OCI-LY3 (cell line): ENCODE measurements around the gene RASGRF2.

Experiments
- H2AFZ ChIP-seq: fragments of 200-600, 300-600 bp; shearing (Covaris generic); 2 replicates; pipeline ENCODE4 v1.6.0; 2014; ENCODE audit warnings: antibody characterized with exemption, low read depth, low read length
- H3K27ac ChIP-seq: fragments of 200-600, 300-600 bp; sonication (generic); 2 replicates; pipeline ENCODE4 v1.5.1; 2014; ENCODE audit warnings: mild to moderate bottlenecking, low read length, moderate library complexity, mixed read lengths
- H3K27me3 ChIP-seq: fragments of 200-600, 300-600 bp; sonication (generic); 2 replicates; pipeline ENCODE4 v1.6.1; 2014; ENCODE audit warnings: low read depth, low read length, mixed read lengths
- H3K36me3 ChIP-seq: fragments of 200-600, 300-600 bp; sonication (generic); replicated peaks from 2 replicates; pipeline ENCODE3; 2014; ENCODE audit warnings: low read depth, low read length, mixed read lengths
- H3K4me1 ChIP-seq: fragments of 300-600, 200-600 bp; sonication (generic); 2 replicates; pipeline ENCODE4 v1.6.1; 2014; ENCODE audit warnings: low read length, mixed read lengths
- H3K4me2 ChIP-seq: fragments of 200-600, 300-600 bp; sonication (generic); 2 replicates; pipeline ENCODE4 v1.6.1; 2014; ENCODE audit warnings: low read length, mixed read lengths
- H3K4me3 ChIP-seq: fragments of 300-600, 200-600 bp; sonication (generic); 2 replicates; pipeline ENCODE4 v1.5.1; 2014; ENCODE audit warnings: antibody characterized with exemption, mild to moderate bottlenecking, low read length, moderate library complexity
- H3K79me2 ChIP-seq: fragments of 300-600, 200-600 bp; shearing (Covaris generic); 2 replicates; pipeline ENCODE4 v1.6.1; 2014; ENCODE audit warnings: mild to moderate bottlenecking, low read length, mixed read lengths
- H3K9ac ChIP-seq: fragments of 300-600, 200-600 bp; shearing (Covaris generic); 2 replicates; pipeline ENCODE4 v1.6.0; 2014; ENCODE audit warnings: mild to moderate bottlenecking, low read length, moderate library complexity
- H3K9me3 ChIP-seq: fragments of 200-600, 300-600 bp; shearing (Covaris generic); 2 replicates; pipeline ENCODE4 v1.6.1; 2014; ENCODE audit warnings: low read length, mixed read lengths; ENCODE audit not compliant: insufficient read depth
- H4K20me1 ChIP-seq: fragments of 200-600, 300-600 bp; sonication (generic); 2 replicates; pipeline ENCODE4 v1.6.1; 2016; ENCODE audit warnings: low read length, mixed read lengths; ENCODE audit not compliant: insufficient read depth
- EZH2phosphoT487 ChIP-seq: fragments of 200-600 bp; shearing (Covaris generic); IDR thresholded peaks from 2 replicates; pipeline ENCODE4 v1.6.1; 2018; ENCODE audit warnings: antibody characterized with exemption, mixed run types, low read depth
- TF ChIP-seq, protein P1 (sequence below): fragments of 200-600, 300-600 bp; sonication (generic); IDR thresholded peaks from 2 replicates; pipeline ENCODE4 v1.5.1; 2014; ENCODE audit warnings: antibody characterized with exemption, low read length, low read depth

Gene RASGRF2

DNA sequence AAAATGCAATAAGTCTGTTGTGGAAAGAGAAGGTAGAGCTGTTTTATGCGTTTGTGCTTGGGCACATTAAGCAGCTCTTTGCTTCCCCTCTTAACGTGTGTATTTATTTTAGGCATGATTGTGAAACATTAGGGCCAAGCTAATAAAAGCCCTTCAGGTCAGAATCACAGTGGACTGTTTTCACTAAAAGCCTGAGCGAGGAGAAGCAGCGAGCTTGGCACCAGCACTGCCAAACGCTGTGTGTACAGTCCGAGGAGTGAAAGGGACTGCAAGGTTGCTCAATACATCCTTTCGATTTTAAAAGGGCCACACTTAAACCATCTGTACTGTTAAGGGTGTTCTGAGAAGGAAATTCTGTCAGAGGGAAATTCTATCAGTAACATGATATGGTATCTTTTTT, 165.8 kb downstream of the RASGRF2 start:
- Histone ChIP-seq H3K36me3 (no peaks in the 10 kb centered on the region), H2AFZ (no peak overlapping the region), H3K27me3 (no peaks in the 10 kb centered on the region), H4K20me1 (no peaks in the 10 kb centered on the region), H3K4me2 (no peak overlapping the region), H3K4me3 (no peak overlapping the region), H3K79me2 (no peaks in the 10 kb centered on the region), H3K4me1 (no peaks in the 10 kb centered on the region), H3K27ac (no peak overlapping the region), H3K9me3 (no peaks in the 10 kb centered on the region), H3K9ac (no peak overlapping the region)
- no peak for TF ChIP-seq EZH2phosphoT487
- TF ChIP-seq, protein P1, sequence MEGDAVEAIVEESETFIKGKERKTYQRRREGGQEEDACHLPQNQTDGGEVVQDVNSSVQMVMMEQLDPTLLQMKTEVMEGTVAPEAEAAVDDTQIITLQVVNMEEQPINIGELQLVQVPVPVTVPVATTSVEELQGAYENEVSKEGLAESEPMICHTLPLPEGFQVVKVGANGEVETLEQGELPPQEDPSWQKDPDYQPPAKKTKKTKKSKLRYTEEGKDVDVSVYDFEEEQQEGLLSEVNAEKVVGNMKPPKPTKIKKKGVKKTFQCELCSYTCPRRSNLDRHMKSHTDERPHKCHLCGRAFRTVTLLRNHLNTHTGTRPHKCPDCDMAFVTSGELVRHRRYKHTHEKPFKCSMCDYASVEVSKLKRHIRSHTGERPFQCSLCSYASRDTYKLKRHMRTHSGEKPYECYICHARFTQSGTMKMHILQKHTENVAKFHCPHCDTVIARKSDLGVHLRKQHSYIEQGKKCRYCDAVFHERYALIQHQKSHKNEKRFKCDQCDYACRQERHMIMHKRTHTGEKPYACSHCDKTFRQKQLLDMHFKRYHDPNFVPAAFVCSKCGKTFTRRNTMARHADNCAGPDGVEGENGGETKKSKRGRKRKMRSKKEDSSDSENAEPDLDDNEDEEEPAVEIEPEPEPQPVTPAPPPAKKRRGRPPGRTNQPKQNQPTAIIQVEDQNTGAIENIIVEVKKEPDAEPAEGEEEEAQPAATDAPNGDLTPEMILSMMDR, result no peak

DNA sequence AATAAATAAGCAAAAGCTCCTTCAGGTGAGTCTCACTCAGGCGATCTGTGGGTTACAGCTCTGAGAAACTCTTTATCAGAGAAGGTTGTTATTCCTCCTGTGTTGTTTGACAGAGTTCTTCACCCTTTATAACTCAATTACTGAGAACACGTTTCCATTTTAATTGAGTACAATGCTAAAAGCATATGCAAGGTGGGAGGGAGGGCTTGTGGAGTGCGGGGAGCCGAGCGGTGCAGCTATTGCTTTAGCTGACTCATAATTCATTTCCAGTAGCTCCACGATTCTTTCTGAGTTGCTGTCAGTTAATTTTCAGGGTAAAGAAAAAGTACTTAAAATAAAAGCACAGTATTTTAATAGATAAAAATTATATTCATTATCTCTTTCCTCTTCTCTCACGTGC, 168.3 kb downstream of the RASGRF2 start:
- no peak overlapping the region for H2AFZ ChIP-seq

DNA sequence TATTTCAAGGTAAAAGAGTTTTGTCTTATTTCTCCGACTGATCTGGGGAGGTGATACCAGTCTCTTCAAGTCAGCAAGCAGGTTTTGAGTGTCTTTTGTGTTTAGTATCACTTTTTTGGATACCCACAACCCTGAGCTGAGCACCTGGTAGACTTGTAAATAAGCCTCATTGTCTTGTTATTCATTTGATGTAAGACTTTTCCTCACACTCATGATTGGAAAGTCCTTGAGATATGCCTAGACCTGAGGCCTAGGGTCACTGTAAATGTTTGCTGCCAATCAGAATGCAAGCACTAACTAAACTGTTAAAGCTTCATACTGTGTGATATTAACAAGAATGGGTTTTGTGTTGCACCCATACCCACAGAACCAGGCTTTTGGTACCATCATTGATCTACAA, 172.2 kb downstream of the RASGRF2 start:
- H3K79me2 ChIP-seq, result no peaks in the 10 kb centered on the region
- H3K9me3 ChIP-seq, result no peaks in the 10 kb centered on the region
- H3K4me2 ChIP-seq, result no peak overlapping the region
- H4K20me1 ChIP-seq, result no peaks in the 10 kb centered on the region
- H2AFZ ChIP-seq, result no peak overlapping the region
- H3K27ac ChIP-seq, result no peak overlapping the region
- H3K36me3 ChIP-seq, result no peaks in the 10 kb centered on the region
- TF ChIP-seq, protein P1, result no peak
- TF ChIP-seq EZH2phosphoT487, result no peak
- H3K4me1 ChIP-seq, result no peaks in the 10 kb centered on the region
- H3K9ac ChIP-seq, result no peak overlapping the region
- H3K27me3 ChIP-seq, result no peaks in the 10 kb centered on the region
- H3K4me3 ChIP-seq, result no peak overlapping the region

More for the DNA sequence above, 168.3 kb downstream of the RASGRF2 start:
- no peaks in the 10 kb centered on the region for H3K36me3 ChIP-seq
- no peak overlapping the region for H3K4me2 ChIP-seq
- TF ChIP-seq, protein P1, result no peak
- no peak for TF ChIP-seq EZH2phosphoT487
- H3K27ac ChIP-seq, result no peak overlapping the region
- no peaks in the 10 kb centered on the region for H3K27me3 ChIP-seq
- H3K4me3 ChIP-seq, result no peak overlapping the region
- no peaks in the 10 kb centered on the region for H3K4me1 ChIP-seq
- no peak overlapping the region for H3K9ac ChIP-seq
- no peaks in the 10 kb centered on the region for H3K9me3 ChIP-seq
- no peaks in the 10 kb centered on the region for H3K79me2 ChIP-seq
- no peaks in the 10 kb centered on the region for H4K20me1 ChIP-seq

DNA sequence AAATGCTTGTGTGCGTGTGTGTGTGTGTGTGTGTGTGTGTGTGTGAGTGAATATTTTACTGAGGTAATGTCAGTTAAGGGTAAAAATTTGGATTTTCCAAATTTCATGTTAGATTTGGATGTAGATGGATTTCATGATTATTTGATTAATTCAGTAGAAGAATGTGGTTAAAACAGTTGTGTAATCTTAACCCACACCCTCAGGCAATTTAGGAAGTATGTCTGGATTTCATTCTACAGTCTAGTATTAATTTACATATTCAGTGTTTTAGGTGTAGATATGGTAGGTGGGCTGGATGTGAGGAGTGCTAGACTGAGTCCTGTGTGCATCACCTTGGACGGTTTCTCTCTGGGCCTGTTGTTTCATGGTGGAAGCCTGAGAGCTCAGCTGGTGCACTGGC, 173.9 kb downstream of the RASGRF2 start:
- H3K9ac ChIP-seq, result no peak overlapping the region
- no peaks in the 10 kb centered on the region for H4K20me1 ChIP-seq
- H3K4me1 ChIP-seq, result no peaks in the 10 kb centered on the region
- no peaks in the 10 kb centered on the region for H3K36me3 ChIP-seq
- H3K79me2 ChIP-seq, result no peaks in the 10 kb centered on the region
- H3K27me3 ChIP-seq, result no peaks in the 10 kb centered on the region
- no peak overlapping the region for H3K4me2 ChIP-seq
- no peak overlapping the region for H2AFZ ChIP-seq
- no peaks in the 10 kb centered on the region for H3K9me3 ChIP-seq
- H3K4me3 ChIP-seq, result no peak overlapping the region
- no peak overlapping the region for H3K27ac ChIP-seq
- TF ChIP-seq, protein P1, result no peak
- TF ChIP-seq EZH2phosphoT487, result no peak
